GM21526 (cell line): ENCODE measurements around the gene RUBCNL.
"Not testable (repeated sequence)": the region's sequence is repeated elsewhere in the genome, so short reads cannot be mapped to it uniquely, and the experiment has no call there.

Source experiments
- ATAC-seq: cut with Tn5 transposase; IDR thresholded peaks from one replicate; pipeline ENCODE4 v1.9.1; 2021; ENCODE audit warnings: moderate library complexity; ENCODE audit not compliant: unreplicated experiment, low FRiP score

The RUBCNL gene

DNA sequence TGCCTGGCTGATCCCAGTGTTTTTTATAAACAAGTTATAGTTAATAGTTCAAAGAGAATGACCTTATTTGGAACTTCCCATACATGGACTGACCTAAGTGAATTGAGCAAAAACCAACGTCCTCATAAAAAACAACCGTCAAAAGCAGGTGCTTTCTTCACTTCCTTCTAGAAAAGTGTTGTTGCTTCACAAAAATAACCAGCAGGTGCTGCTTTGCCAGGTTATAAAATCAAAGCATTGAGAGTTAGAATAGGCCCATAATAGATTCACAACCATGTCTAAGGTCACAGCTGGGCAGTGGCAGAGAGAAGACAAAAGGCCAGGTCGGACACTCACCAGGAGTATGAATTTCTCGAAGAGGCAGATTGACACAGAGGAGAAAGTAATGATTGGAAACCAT is 9.5 kb downstream of the RUBCNL start:
- peak; percentile 43 for ATAC-seq

DNA sequence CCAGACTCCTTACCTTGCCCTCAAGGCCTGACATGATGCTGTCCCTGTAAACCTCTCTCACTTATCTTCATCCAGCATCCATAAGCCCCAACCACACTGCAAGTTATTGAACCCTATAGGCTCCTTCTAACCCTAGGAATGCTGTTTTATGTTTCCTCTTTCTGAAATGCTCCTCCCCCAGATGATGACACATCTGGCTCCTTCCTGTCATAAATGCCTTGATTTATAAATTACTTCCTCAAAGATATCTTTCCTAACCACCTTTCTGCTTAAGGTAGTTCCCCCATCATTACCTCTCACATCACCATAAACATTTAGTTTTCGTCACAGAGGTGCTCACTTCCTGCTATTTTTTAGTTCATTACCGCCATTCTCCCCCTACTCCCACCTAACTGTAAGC is 12.3 kb downstream of the RUBCNL start:
- ATAC-seq, result no peak

DNA sequence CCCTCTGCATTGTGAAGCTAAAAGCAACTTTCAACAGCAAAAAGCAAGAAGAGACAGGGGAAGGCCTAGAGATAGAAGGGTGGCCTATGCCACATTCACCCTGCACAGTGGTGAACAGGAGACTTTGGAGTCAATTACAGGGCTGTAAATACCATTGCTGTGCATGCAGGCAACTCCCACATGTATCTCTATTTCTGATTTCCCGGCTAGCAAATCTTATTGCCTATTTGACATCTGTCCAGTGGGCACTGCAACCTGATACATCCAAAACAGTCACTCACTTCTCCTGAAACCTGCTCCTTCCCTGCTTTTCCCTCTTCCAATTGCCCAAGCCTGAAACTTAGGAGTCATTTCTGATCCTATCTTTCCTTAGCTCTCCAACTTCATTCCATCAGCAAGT is 13.4 kb downstream of the RUBCNL start:
- no peak for ATAC-seq

DNA sequence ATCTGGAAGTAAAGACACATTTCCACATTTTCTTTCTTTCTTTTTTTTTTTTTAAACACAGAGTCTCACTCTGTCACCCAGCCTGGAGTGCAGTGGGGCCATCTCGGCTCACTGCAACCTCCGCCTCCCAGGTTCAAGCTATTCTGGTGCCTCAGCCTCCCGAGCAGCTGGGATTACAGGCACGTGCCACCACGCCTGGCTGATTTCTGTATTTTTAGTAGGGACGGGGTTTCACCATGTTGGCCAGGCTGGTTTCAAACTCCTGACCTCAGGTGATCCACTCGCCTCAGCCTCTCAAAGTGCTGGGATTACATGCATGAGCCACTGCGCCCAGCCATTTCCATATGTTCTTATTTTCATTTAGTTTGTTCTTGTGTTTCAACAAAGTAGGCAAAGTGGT is 14.1 kb downstream of the RUBCNL start:
- ATAC-seq, result not testable (repeated sequence)

DNA sequence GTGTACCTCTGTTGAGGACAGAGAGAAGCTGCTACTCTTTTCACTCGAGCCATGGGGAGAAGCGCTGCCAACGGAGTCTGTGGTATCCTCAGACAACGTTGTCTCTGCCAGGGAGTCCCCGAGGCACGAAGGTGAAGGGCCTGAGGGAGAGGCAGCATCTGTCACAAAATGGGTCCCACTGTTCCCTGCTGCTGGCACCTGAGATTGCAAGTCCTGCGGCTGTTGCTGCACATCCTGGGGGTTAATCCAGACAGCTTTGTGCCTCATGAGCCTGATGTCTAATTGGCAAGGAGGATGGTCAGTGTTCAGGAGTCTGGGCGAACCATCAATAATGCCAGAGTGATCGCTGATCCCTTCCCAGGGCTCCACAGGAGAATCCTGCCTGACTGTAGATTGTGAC is 15.0 kb downstream of the RUBCNL start:
- ATAC-seq, result no peak

DNA sequence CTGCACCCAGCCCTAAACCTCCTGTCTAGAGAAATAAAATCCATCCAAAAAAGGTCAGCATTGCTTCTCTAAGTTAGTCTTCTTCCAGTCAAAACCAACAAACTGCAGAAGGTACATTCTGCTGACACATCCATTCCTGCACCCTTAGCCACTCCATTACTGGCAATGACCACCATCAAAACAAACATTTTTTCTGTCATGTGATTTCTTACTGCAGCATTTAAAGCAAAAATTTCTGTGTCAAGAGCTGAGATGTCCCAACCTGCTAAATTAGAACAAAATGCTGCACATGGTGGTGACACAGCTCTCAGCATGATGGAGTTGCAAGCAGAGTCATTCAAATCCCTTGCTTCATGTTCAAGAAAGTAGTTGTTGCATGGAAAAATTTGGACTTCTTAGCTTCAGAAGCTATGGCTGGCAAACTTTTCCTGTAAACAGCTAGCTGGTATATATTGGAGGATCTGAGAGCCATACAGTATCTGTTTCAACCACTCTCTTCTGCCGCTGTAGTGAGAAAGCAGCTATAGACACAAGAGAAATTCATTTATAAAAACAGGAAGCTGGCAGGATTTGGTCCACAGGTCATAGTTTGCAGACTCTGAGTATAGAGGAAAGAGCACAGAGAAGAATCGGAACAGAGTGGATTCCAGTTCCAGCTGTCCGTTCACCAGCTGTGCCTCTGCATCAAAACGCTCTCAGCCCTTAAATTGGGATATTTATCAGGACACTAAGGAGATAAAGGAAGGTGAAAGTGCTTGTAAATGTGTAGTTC is 17.4 kb downstream of the RUBCNL start:
- peak; percentile 57 for ATAC-seq

DNA sequence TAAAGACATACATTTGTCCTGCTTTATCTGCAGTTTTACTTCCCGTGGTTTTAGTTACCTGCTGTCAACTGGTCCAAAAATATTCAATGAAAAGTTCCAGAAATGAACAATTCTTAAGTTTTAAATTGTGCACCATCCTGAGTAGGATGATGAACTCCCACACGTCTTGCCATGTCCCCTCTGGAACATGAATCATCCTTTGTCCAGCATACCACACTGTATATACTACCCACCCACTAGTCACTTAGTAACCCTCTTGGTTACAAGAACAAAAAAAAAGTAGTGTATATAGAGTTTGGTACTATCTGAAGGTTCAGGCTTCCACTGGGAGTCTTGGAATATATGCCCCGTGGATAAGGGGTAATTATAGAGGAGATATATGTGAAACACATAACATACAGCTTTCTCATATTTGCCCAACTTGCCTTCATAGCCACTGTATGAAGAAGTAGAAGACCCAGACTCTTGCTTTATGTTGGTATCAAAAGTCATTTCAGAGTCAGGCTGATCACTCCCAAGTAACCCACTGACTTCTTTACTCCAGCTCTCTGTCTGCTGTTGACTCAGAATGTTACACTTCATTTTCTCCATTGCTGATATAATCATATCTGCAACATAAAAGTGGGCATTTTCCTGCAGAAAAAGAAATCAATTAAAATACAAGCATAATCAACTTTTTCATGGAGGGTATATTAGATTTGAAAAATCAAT is 19.3 kb downstream of the RUBCNL start:
- ATAC-seq, result no peak

DNA sequence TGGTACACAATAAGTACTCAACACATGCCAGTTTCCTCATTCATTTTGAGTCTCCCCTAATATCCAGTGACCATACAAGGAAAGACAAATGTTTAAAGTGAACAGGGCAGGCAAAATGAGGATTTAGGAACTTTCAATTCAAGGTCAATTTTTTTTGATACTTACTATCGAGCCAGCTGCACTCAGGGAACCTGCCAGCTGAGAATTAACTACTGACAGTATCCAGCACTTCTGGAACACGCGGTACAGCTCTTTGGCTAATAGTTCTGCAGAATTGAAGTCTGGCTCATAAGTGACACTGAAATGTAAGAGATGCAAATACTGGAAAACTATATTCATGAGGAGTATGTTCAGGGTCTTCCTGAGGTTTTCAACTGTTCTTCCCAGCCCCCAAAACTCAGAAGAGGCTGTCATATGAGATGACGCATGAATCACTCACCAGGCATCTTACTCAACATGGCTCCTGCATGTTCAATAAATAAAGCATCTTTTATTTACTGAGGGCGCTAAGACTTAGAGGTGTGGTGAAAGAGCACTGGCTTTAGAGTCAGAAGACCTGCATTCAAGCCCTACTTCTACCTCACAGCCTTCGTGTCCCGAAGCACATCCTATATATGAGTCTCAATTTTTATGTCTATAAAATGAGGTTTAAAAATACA is 25.6 kb downstream of the RUBCNL start:
- no peak for ATAC-seq

DNA sequence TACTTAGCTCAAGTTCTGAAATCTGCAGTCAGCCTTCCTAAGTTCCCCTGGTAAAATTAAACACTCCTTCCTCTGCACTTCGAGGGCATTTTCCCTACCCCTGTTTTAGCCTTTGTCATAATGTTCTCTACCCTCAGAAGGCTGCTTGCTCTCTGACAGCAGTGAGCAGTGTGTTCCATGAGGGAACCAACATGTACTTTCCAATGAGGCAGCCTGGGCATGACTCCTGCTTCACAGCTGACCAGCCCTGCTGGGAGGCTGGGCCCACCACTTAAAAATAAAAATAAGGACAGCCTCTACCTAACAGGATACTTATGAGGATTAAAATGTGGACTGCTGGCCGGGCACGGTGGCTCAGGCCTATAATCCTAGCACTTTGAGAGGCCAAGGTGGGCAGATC is 26.4 kb downstream of the RUBCNL start:
- ATAC-seq, result no peak

DNA sequence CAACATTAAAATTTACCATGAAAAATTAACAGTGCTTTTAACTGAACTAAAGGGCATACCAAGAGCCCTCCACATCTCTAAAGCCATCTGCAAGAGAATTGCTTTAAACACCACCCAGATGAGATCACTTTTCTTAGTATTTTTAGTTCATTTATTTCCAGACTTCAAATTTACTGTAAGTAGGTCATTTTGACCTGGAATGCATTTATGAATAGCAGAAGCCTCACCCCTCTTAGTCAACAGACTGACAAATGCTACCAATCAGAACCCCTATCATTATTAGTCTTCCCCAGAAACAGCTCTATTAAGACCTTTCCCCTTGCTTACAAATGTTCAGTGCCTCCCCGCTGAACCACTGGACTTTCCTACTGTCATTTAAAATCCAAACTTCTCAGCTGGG is 27.3 kb downstream of the RUBCNL start:
- ATAC-seq, result no peak

DNA sequence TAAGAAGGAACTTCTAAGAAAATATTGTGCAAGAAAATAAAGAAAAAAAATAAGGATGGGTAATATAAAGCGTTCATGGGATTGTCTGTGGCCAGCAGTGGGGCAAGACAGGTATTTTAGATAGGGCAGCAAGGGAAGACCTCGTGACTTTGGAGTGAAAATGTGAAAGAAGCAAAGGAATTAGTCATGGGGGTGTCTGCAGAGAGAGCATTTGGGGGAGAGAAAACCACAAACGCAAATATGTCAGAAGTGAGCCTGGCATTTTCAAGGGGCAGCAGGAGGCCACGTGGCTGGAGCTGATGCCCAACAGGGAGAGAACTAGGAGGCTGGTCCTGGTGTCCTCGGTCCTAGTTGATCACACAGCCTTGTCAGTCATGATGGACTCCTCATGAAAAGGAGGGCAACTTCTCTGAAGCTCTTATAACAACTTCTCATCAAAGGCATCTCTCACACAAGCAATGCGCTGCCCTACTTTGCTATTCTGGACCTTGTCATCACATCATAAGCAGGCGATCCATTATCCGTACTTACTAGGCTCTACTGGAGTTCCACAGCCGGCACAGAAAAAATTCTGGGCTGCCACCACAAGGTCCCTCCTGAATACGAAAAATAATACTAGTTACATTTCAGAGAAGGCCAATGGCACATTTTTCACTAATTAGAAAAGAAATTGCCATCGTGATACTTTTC is 31.0 kb downstream of the RUBCNL start:
- no peak for ATAC-seq

DNA sequence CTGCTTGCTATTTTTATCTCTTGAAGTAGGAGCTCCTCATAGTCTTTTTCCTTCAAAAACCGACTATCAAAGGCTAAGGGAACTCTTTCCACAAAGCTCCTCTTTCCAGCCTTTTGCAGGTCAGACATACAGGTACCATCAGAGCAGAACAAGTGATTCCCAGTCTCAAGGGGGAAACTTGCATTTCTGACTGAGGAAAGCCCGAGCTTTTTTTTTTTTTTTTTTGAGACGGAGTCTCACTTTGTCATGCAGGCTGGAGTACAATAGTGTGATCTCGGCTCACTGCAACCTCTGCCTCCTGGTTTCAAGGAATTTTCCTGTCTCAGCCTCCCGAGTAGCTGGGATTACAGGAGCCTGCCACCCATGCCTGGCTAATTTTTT is 32.0 kb downstream of the RUBCNL start:
- ATAC-seq, result no peak

DNA sequence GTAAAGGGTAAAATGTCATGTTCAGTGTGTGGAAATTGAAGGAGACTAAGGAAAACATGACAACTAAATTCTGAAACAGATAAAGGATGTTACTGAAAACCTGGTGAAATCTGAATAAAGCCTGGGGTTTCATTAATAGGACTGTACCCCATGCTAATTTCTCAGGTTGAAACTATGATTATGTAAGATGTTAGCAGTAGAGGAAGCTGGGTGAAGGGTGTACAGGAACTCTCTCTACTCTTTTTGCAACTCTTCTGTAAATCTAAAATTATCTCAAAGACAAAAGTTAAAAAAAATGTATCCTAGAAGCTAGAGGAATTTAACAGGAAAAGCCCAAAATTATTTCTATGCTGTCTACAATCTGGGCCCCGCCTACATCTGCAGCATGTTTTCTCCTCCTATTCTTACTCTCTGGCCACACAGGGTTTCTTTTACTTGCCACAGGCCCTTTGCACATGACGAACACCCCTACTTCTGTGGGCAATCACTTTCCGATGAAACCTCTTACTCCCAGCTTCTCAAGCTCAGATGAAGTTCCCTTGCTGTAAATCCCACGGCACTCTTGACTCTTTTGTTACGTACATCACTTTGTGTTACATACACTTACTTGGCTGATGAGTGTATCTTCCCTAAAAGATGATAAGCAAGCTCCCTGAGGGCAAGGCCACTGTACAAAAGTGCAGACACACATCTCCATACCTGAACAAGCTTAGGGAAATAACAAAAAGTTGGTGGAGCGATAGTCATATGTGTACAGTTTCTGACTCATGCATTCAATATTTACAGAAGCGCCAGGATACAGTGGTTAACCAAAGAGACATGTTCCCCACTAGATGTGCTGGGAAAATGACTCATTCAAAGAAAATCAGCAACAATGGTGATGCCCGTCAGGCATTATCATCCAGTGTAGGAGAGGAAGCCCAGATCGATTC is 32.6 kb downstream of the RUBCNL start:
- ATAC-seq, result no peak

DNA sequence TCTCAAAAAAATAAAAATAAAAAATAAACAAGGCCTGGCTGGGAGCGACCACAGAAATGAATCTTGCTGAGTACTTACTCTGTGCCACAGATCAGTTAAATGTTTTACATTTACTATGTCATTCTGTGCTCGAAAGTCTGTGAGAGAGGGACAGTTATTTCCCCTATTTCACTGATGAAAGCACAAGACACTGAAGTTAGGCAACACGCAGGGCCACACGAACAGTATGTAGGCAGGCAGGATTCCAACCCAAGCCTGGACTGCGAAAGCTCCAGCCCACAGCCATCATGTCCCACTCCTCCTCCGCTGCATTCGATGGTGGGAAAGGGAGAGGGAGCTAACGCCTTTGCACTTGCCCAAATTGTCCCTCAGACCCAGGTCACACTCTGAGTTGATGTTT is 34.2 kb downstream of the RUBCNL start:
- no peak for ATAC-seq

DNA sequence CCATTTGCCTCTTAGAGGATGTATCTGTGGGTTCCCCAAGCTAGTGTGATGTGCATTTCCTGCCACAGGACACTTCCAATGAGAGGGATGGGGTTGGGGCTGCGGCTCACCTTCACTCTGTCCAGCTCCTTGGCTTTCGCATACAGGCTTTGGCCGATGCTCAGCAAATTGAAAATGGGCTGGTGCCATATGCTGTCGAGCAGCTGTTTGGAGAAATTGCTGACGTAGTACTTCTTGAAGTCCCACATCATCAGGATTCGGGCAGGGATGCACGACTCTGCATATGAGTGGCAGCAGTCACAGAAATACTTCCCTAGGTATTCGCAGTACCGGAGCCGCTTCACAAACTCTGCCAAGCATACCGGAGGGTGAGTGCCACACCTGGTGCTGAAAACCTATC is 37.0 kb downstream of the RUBCNL start:
- no peak for ATAC-seq

DNA sequence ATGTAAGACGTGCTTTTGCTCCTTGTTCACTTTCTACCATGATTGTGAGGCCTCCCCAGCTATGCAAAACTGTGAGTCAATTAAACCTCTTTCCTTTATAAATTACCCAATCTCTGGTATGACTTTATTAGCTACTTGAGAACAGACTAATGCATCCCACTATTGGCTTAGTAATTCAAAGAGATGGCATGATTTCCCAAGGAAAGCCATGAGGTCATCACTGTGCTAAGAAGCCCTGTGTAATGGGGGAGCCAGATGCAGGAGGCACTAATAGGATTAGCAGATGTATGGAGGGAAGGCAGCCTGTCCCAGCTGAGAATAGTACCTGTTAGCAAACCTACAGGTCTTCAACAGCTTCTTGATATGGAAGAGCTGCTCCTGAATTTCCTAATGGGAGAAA is 38.1 kb downstream of the RUBCNL start:
- no peak for ATAC-seq

DNA sequence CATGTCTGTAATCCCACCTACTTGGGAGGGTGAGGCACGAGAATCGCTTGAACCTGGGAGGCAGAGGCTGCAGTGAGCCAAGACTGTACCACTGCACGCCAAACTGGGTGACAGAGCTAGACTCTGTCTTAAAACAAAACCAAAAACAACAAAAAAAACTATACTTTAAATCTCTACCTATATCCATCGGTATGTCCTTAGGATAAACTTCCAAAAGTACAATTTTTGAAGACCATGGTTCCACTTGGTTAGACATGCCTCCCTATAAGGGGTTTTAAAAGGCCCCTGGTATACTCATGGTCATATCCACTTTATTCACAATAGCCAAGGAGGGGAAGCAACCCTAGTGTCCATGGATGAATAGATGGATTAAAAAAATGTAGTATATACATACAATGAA is 39.8 kb downstream of the RUBCNL start:
- no peak for ATAC-seq

DNA sequence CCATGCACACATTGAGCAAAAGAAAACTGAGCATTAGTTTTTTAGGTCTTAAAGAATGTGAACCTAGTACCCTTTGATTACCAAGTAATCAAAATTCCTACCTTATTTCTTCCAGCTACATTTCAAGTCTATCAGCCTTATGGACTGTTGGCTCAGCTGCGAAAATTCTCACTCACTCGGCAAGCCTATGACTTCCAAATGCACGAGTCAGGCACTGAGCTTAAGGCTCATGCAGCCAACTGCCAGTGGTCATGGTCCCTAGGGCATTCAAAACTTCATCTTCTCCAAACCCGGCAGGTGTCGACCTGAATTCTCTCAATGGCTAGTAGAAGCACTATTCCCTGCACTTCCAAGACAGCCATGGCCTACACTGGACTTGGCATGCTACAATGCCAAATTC is 41.2 kb downstream of the RUBCNL start:
- no peak for ATAC-seq

DNA sequence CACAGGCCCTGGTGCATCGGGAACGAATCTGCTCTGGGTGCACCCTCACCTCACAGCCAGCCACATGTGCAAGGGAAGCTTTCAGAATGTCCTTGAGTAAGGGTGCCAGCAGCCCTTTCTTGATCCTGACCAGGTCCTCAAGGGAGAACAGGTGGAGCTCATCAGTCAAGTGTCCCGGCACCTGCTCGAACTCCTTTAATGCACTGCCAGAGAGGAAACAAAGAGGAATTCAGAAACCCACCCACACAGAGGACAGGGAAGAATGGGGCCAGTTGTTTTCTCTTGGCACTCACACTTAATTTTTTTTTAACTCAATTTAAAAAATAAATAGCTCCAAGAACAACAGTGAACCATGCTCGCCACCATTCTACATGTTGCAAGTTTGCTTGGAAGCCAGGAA is 41.7 kb downstream of the RUBCNL start:
- no peak for ATAC-seq
